Gastrocnemius medialis (tissue), 4 donors: Measurements from ENCODE around the gene PRIMA1. TPM values are rescaled to one million over a fixed set of nuclear protein-coding genes. Genes with fewer than 3 reads are reported as not detected.

Experiments used
- ATAC-seq, 2 donors: fragments of 150-250 bp; one replicate each; pipeline ENCODE4 v1.9.1; 2016
- DNase-seq, 2 donors: peaks; one replicate each; pipeline ENCODE4 v3.0.0-alpha.2; 2019
- H3K27ac ChIP-seq, 4 donors: fragments of 200-600 bp; sonication (generic); 1 replicate in 1 of 4; 2 replicates in 3 of 4; pipeline ENCODE4 v1.5.1; 2016 to 2018; ENCODE audit warnings: mild to moderate bottlenecking in 2 of 4, moderate library complexity in 1 of 4
- H3K27me3 ChIP-seq, 3 donors: fragments of 200-600 bp; sonication (generic) in 2 of 3; 1 replicate in 1 of 3; 2 replicates in 2 of 3; pipeline versions ENCODE4 v1.5.1 to v1.6.0; 2016 to 2019; ENCODE audit warnings: mild to moderate bottlenecking in 1 of 3, moderate library complexity in 1 of 3
- H3K36me3 ChIP-seq, 2 donors: fragments of 200-600 bp; sonication (generic) in 1 of 2; one replicate each; pipeline ENCODE4 v1.5.1; 2017 to 2018
- H3K4me1 ChIP-seq, 2 donors: fragments of 200-600 bp; sonication (generic) in 1 of 2; one replicate each; pipeline ENCODE4 v1.5.1; 2016 to 2017; ENCODE audit warnings: mild to moderate bottlenecking in 2 of 2
- H3K4me3 ChIP-seq, 4 donors: fragments of 200-600 bp; sonication (generic) in 3 of 4; 1 replicate in 1 of 4; 2 replicates in 3 of 4; pipeline ENCODE4 v1.5.1; 2016 to 2019; ENCODE audit warnings: mild to moderate bottlenecking in 2 of 4
- H3K9me3 ChIP-seq, 3 donors: fragments of 200-600 bp; sonication (generic) in 2 of 3; 1 replicate in 1 of 3; 2 replicates in 2 of 3; pipeline ENCODE4 v1.5.1; 2016 to 2019
- POLR2A ChIP-seq, 2 donors: fragments of 450-650 bp; IDR thresholded peaks; one replicate each; pipeline ENCODE4 v1.6.1; 2017; ENCODE audit warnings: antibody characterized with exemption in 2 of 2, mild to moderate bottlenecking in 2 of 2, moderate library complexity in 2 of 2
- in situ Hi-C, 4 donors: fragments of 200-750 bp; cut with MboI; loops; one replicate each; pipeline versions ENCODE4 v1.15.0 to v1.8.0; 2017; ENCODE audit warnings: low sequenced_read_pairs in 4 of 4
- intact Hi-C: fragments of 100-400 bp; cut with DNase I; formaldehyde crosslinking; loops from one replicate; pipeline ENCODE4 v1.15.1; 2023; ENCODE audit warnings: low total_unique reads
- total RNA-seq, 4 donors: library from RNA; depleted of rRNA; stranded (reverse); fragments of >200 nt; gene quantifications; one replicate each; pipeline versions ENCODE4 v1.1.0 to v1.2.3, GENCODE V29; 2016
- TF ChIP-seq, protein P1 (sequence below), 5 experiments: fragments of 450-650 bp in 3 of 5; fragments of 200-600 bp in 2 of 5; sonication (generic) in 2 of 5; IDR thresholded peaks in 4 of 5; conservative IDR thresholded peaks in 1 of 5; 1 replicate in 4 of 5; 2 replicates in 1 of 5; pipeline ENCODE4 v1.5.1; 2016 to 2019; ENCODE audit warnings: antibody characterized with exemption in 5 of 5, mild to moderate bottlenecking in 3 of 5, moderate library complexity in 3 of 5

PRIMA1 gene
- total RNA-seq, 4 donors from 2014 or later: 0.09 to 1.0 (median 0.16) TPM; not detected in 1

DNA sequence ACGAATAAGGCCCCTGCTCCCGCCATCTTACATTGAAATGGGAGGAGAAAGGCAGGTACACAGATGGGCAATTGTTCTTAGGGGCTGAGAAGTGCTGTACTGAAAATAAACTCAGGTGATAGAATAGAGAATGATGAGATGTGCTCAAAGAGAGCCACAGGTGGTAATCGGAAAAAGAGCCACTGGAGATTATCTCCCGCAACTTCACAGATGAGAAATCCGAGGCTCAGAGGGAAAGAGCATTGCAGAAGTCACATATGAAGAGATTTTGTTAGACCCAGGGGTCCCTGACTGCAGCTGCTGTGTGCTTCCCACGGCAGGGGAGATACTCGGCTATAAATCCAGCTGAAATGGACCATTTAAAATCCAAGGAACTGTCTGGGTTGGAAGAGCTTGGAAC, 73.7 kb downstream of the PRIMA1 start:
- in situ Hi-C loops: no loop called here
- Histone ChIP-seq H3K27me3 (peaks cover 0 to 10% (median 0%) of the 10 kb centered on the region in 3 donors), H3K4me3 (no peak overlapping the region), H3K9me3 (no peaks in the 10 kb centered on the region), H3K27ac (no peak overlapping the region), H3K4me1 (no peaks in the 10 kb centered on the region), H3K36me3 (no peaks in the 10 kb centered on the region)
- intact Hi-C loops: no loop called here
- DNase-seq (no peak), ATAC-seq (no peak)
- TF ChIP-seq, protein P1, sequence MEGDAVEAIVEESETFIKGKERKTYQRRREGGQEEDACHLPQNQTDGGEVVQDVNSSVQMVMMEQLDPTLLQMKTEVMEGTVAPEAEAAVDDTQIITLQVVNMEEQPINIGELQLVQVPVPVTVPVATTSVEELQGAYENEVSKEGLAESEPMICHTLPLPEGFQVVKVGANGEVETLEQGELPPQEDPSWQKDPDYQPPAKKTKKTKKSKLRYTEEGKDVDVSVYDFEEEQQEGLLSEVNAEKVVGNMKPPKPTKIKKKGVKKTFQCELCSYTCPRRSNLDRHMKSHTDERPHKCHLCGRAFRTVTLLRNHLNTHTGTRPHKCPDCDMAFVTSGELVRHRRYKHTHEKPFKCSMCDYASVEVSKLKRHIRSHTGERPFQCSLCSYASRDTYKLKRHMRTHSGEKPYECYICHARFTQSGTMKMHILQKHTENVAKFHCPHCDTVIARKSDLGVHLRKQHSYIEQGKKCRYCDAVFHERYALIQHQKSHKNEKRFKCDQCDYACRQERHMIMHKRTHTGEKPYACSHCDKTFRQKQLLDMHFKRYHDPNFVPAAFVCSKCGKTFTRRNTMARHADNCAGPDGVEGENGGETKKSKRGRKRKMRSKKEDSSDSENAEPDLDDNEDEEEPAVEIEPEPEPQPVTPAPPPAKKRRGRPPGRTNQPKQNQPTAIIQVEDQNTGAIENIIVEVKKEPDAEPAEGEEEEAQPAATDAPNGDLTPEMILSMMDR (IDR thresholded peaks at IDR 0.05 in 4 of 5, conservative IDR thresholded peaks at IDR 0.05 in 1 of 5): no peak

DNA sequence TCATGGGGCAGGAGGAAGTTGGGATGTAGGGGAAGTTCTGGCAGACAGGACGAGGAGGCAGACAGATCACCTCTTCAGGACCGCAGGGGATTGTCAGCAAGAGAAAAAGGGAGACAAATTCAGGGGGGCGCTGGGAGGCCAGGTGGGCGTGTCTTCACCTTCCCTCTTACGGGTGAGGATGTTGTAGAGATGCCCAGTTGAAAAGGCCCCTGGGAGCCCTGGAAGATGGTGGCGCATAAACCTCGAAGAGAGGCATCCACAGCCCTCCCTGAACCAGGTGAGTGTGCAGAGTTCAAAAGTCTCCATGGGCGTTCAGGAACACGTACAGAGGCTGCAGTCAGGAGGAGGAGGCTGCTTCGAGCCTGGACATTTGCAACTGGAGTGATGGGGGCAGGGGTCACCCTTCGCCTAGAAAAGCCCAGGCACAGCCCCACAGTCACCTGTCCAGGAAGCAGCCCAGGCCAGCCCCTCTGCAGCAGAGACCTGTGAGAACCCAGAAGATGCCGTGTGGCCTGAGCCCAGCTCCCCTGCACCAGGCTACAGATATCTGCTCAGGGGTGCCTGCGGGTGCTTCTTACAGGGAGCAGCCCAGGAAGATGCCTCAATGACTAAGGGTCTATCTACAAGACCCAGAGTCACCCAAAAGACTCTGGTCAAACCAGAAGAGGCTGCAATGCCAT, 74.4 kb downstream of the PRIMA1 start:
- in situ Hi-C loops (no loop called here), intact Hi-C loops (no loop called here)
- no peak for ATAC-seq
- Histone ChIP-seq H3K4me1 (no peaks in the 10 kb centered on the region), H3K27me3 (peaks cover 0 to 10% (median 0%) of the 10 kb centered on the region in 3 donors), H3K9me3 (no peaks in the 10 kb centered on the region), H3K36me3 (no peaks in the 10 kb centered on the region), H3K27ac (no peak overlapping the region), H3K4me3 (no peak overlapping the region)
- DNase-seq: no peak
- no peak for TF ChIP-seq POLR2A (IDR thresholded peaks at IDR 0.05)
- TF ChIP-seq, protein P1 (IDR thresholded peaks at IDR 0.05 in 4 of 5, conservative IDR thresholded peaks at IDR 0.05 in 1 of 5): no peak

DNA sequence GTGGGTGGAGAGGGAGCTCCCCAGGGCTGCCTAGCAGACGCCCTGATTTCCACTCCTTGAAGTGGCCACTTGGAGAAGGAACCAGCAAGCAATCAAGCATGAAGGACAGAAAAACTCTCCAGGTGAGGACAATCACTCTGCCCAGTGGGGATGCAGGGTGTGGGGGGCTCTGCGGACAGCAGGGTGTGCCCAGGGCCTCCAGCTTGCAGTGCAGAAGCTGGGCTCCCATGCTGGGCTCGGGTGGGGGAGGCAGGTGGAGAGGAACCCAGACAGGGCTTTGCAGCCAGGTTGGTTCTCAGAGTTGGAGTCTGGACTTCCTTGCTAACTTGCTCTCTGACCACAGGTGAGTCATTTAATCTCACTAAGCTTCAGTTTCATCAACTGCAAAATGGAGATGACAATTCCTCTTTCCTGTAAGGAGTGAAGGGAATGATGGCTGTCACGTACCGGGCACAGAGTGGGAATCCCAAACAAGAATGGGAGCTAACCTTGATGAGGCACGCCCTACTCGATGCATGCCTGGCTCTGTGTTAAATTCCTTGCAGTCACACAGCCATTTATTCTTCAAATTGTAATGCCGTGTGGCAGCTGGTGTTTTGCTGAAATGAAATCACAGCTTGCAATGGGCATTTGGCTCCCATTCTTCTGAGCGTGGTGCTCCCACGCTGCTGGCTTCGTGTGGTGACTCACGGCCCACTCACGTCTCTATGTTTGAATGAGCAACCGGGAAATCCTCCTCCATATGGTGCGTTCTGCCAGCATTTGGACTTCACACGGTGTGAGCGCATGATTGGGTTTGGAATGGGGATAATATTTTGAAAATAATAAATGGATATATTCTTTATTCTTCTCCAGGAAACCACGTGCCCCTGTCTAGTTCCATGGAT, 75.2 kb downstream of the PRIMA1 start:
- no peak overlapping the region for H3K4me3 ChIP-seq
- DNase-seq: no peak
- intact Hi-C loops: no loop called here
- no peaks in the 10 kb centered on the region for H3K36me3 ChIP-seq
- H3K27ac ChIP-seq: no peak overlapping the region
- ATAC-seq: no peak
- TF ChIP-seq, protein P1 (IDR thresholded peaks at IDR 0.05 in 4 of 5, conservative IDR thresholded peaks at IDR 0.05 in 1 of 5): no peak
- TF ChIP-seq POLR2A (IDR thresholded peaks at IDR 0.05): no peak
- H3K27me3 ChIP-seq: peaks cover 0 to 10% (median 0%) of the 10 kb centered on the region in 3 donors
- in situ Hi-C loops: no loop called here
- no peaks in the 10 kb centered on the region for H3K4me1 ChIP-seq
- no peaks in the 10 kb centered on the region for H3K9me3 ChIP-seq

DNA sequence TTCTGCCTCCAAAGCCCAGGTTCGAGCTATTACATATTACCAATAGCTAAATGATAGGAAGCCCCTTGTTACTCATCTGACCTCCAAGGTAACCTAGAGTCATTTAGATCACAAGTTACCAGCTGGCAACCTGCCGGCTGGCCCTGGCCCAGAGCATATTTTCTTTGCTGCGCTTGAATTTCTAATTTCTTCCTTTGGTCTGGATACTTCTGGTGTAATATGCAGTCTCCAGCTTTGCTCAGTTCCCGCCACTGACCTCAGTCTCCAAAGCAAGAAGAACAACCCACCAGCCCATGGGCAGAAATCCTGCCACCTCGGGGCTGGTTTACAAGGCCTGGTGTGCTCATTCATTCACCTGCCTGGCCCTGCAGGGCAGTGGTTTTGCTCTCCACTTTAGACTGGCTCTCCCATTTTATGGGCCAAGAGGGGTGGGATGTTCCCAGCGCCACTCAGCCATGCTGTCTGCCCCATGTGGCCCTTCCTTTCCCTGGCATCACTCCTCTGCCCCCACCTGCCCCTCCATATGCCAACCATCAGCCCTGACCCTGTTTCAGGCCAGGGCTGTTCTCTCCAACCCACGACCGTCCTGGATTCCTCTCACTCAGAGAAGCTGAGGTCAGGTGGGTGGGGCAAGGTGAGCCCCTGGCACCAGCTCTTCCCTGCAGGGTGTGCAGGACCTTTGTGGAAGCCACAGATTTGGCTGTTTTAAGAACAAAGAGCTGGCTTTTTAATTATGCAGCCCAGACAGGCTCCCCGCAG, 76.0 kb downstream of the PRIMA1 start:
- H3K4me1 ChIP-seq: no peaks in the 10 kb centered on the region
- H3K27me3 ChIP-seq: peaks cover 0 to 10% (median 0%) of the 10 kb centered on the region in 3 donors
- no peaks in the 10 kb centered on the region for H3K9me3 ChIP-seq
- ATAC-seq (no peak), DNase-seq (no peak)
- no peak overlapping the region for H3K27ac ChIP-seq
- no peaks in the 10 kb centered on the region for H3K36me3 ChIP-seq
- in situ Hi-C loops: no loop called here
- H3K4me3 ChIP-seq: no peak overlapping the region
- TF ChIP-seq, protein P1 (IDR thresholded peaks at IDR 0.05 in 4 of 5, conservative IDR thresholded peaks at IDR 0.05 in 1 of 5): no peak
- no peak for TF ChIP-seq POLR2A (IDR thresholded peaks at IDR 0.05)
- intact Hi-C loops: no loop called here
